Measurements from ENCODE around the gene CACNB2. TPM values are rescaled to one million over a fixed set of nuclear protein-coding genes. Genes with fewer than 3 reads are reported as not detected.

CACNB2 gene
- total RNA-seq, 1 experiment from 2014 or later: not detected

GRCh38 chr10:18446205-18446604, 306.0 kb downstream of the CACNB2 start:
- DNase-seq (ENCODE audit: low read depth): no peak

- DNase-seq (ENCODE audit: low read depth): no peak
Observed at GRCh38 chr10:18449611-18450026, 309.4 kb downstream of the CACNB2 start.

GRCh38 chr10:18450298-18450697, 310.1 kb downstream of the CACNB2 start:
- DNase-seq (ENCODE audit: low read depth): no peak

GRCh38 chr10:18455086-18455884, 315.1 kb downstream of the CACNB2 start:
- DNase-seq (ENCODE audit: low read depth): no peak

- DNase-seq (ENCODE audit: low read depth): no peak
Observed at GRCh38 chr10:18456984-18457383, 316.8 kb downstream of the CACNB2 start.

GRCh38 chr10:18460032-18460431, 319.8 kb downstream of the CACNB2 start:
- DNase-seq (ENCODE audit: low read depth): no peak

- no peak for DNase-seq (ENCODE audit: low read depth)
Observed at GRCh38 chr10:18463673-18464211, 323.5 kb downstream of the CACNB2 start.

GRCh38 chr10:18469125-18469524, 328.9 kb downstream of the CACNB2 start:
- DNase-seq (ENCODE audit: low read depth): no peak

- no peak for DNase-seq (ENCODE audit: low read depth)
Observed at GRCh38 chr10:18472977-18473376, 332.8 kb downstream of the CACNB2 start.

- no peak for DNase-seq (ENCODE audit: low read depth)
Observed at GRCh38 chr10:18473424-18474117, 333.3 kb downstream of the CACNB2 start.

GRCh38 chr10:18474118-18474455, 333.9 kb downstream of the CACNB2 start:
- DNase-seq (ENCODE audit: low read depth): no peak

- no peak for DNase-seq (ENCODE audit: low read depth)
Observed at GRCh38 chr10:18476076-18476647, 335.9 kb downstream of the CACNB2 start.

- no peak for DNase-seq (ENCODE audit: low read depth)
Observed at GRCh38 chr10:18478354-18478753, 338.1 kb downstream of the CACNB2 start.

GRCh38 chr10:18479502-18479901, 339.3 kb downstream of the CACNB2 start:
- DNase-seq (ENCODE audit: low read depth): no peak

- DNase-seq (ENCODE audit: low read depth): no peak
Observed at GRCh38 chr10:18483516-18484186, 343.4 kb downstream of the CACNB2 start.

- DNase-seq (ENCODE audit: low read depth): no peak
Observed at GRCh38 chr10:18486438-18486837, 346.2 kb downstream of the CACNB2 start.

- no peak for DNase-seq (ENCODE audit: low read depth)
Observed at GRCh38 chr10:18490755-18491154, 350.5 kb downstream of the CACNB2 start.

GRCh38 chr10:18497806-18498369, 357.7 kb downstream of the CACNB2 start:
- DNase-seq (ENCODE audit: low read depth): no peak

- DNase-seq (ENCODE audit: low read depth): no peak
Observed at GRCh38 chr10:18498998-18499397, 358.8 kb downstream of the CACNB2 start.

- no peak for DNase-seq (ENCODE audit: low read depth)
Observed at GRCh38 chr10:18500576-18500975, 360.4 kb downstream of the CACNB2 start.

GRCh38 chr10:18501198-18501597, 361.0 kb downstream of the CACNB2 start:
- DNase-seq (ENCODE audit: low read depth): peak; percentile 54

- no peak for DNase-seq (ENCODE audit: low read depth)
Observed at GRCh38 chr10:18501629-18502028, 361.4 kb downstream of the CACNB2 start.

All from LHCN-M2 (cell line).